ENCODE measurements around the gene OR5M8.

Gene OR5M8

DNA sequence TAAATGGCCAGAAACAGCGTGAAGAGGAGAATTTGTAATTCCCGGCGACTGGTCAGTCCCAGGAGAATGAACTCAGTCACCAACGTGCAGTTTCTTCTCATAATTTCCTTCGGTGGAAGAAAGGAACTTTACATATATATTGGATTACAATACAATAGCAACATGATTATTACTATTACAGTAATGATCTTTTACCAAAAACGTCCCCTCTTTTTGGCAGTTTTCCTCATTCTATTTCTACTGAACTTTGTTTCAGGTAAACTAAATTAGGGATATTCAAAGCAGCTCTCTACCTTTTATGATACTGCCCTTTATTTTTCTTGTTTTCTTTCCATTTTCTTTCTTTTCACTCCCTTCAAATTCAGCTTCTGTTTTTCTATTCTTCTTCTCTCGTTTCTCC lies at the start of gene OR5M8:
TSS of gene OR5M8 (minus strand) at position 101 of the 400 bp plus-strand sequence. CDS start at position 101, 0 bp downstream.
- no peak for DNase-seq (ENCODE audit: low read depth in 2 of 2)

DNA sequence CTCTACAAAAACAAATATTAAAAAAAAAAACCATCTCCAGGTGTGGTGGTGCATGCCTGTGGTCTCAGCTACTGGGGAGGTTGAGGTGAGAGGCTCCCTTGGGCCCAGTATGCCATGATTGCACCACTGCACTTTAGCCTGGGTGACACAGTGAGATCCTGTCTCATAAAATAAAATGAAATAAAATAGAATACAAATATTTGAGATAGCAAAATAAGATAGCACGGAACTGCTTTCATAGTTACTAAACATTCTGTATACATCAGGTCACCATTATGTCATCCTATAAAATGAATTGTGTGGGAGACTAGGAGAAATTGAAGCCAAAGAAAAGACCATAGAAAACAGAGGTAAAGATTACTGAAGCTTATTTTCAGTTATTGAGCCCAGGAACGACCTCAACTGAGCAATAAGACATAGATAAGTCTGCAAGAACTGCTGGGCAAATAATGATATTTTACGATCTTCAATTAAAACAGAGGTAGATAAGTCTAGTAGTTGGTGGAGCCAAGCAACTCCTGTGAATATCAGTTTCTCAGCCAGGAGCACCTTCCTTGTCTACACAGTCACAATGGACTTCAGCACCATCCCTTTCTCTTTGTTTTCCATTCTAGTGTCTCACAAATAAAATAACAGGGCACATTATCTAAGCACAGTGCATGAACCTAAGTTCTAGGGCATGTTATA lies 42.0 kb upstream of the OR5M8 start:
- DNase-seq (ENCODE audit: low read depth in 2 of 2) = no peak

DNA sequence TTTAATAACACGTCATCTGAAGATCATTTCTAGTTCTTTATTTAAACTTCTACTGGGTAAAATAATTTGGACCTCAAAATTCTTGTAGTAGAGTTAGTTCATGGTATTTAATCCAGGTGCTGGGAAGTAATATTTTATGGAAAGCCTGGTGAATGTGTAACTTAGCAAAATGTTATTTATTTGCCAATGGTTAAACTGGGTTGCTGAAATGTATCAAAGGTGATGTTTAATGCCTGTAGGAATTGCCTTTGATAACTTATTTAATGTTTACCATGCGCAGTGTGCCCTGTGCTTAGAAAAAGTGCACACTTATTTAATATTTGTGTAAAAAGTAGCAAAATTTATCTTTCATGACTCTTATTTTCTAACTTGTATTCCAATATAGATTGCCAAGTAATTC lies 40.7 kb upstream of the OR5M8 start:
- no peak for DNase-seq (ENCODE audit: low read depth in 2 of 2)

DNA sequence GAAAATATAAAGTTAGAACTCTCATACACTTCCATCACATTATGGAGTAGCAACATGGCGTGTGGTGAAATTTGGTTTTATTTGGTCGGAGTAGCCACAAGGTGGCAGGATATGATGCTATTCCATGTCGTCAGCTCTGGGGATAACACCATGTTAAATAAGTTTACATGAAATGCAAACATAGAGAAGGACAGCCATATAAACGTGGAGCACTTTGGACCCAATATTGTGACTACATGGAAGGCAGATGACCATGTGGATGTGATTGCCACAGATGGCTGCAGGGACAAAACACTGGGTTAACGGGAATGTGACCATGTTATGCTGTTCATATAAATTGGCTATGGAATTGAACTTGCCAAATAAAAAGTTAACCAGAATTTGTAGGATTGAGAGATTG lies 30.8 kb upstream of the OR5M8 start:
- no peak for DNase-seq (ENCODE audit: low read depth in 2 of 2)

DNA sequence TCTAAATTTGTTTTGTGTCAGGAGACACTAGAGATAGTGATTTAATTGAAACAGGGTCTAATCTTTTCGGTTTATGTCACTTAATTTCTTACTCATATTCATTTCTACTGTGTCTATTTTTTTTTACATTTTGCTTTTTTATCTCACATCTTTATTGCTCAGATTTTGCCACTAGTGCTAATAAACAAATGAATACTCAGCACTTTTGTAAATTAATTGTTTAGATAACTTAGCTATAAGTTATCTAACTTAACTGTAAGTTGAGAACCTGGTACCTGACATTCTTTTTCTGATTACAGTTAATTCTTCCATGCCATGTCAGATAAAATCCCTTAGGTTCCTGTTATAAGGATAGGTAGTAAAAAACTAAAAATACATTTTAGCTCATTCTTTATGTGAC lies 22.1 kb upstream of the OR5M8 start:
- DNase-seq (ENCODE audit: low read depth in 2 of 2) = no peak

DNA sequence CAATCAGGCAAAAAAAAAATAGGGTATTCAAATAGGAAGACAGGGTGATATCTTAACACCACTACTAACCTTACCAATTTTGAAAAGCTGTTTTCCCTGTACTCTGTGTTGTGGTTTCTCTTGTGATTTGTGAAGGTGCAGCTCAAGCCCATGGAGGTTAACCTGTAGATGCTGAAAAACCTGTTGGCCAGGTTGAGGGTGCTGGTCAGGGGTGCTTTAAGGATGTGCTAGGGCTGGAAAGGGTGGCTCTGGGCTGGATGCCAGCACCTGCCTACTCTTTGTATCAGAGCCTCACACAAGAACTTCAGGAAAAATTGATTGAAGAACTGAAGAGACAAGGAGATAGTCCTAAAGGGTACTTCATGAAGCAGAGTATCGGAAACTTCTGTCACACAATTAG lies 18.3 kb upstream of the OR5M8 start:
- DNase-seq (ENCODE audit: low read depth in 2 of 2) = no peak

DNA sequence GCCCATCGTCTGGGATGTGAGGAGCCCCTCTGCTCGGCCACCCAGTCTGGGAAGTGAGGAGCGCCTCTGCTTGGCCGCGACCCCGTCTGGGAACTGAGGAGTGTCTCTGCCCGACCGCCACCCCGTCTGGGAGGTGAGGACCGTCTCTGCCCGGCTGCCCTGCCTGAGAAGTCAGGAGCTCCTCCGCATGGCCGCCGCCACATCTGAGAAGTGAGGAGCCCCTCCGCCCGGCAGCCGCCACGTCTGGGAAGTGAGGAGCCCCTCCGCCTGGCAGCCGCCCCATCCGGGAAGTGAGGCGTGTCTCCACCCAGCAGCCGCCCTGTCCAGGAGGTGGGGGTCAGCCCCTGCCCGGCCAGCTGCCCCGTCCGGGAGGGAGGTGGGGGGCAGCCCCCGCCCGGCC lies 5.8 kb upstream of the OR5M8 start:
- no peak for DNase-seq (ENCODE audit: low read depth in 2 of 2)

DNA sequence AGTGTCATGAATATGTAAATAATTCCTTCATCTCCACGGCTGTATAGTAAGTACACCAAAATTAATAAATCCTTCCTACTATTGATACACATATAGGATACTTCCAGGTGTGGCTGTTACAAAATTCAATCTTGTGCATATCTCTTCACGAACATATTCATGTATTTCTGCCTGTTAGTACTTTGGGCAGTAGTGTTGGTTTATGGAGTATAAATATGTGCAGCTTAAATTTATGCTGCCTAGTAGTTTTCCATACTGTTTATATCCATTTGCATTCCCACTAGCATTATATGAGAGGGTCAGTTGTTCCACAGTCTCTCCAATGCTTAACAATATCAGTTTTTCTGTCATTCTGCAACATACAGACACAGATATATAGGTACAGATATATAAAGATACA lies 3.9 kb upstream of the OR5M8 start:
- DNase-seq (ENCODE audit: low read depth in 2 of 2) = no peak

DNA sequence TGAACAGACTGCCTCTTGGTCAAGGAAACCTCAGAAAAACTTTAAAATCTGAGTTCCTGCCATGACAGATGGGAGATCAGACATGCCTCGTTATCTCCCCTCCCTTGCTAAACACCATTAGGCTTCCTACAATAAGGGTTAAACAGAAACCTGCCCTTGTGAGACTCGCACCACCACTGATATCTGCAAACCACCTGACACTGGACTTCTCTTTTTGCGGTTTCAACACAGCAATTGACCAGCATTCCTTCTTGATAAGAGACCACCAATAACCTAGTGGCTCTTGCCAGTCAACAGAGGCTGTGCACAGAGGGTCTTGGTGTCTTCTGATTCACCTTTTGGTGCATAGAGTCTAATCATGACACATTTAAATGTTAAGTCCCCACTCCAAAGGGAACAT lies 4.4 kb downstream of the OR5M8 start:
- DNase-seq (ENCODE audit: low read depth in 2 of 2) = no peak

DNA sequence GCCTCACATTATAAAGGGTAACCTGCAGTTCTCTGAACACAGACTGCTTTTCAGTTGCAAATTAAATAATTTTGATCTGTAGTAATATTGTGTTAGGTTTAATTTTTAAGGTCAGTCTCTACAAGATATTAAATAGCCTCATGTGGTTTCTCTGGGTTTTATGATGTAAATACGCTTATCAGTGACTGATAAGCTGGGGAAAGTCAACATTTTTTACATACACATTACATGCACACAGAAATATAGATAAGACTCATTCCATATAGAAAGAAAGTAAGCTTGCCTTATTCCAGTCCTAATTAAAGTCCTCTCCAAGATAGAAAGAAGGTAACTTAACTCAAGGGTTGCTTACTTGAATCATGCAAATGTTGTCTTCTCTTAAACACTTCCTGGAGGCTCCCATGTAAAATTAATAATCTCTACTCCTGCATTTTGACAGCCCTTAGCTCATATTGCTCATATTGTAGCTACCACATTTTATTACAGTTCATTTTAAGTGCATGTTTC lies 16.4 kb downstream of the OR5M8 start:
- no peak for DNase-seq (ENCODE audit: low read depth in 2 of 2)

DNA sequence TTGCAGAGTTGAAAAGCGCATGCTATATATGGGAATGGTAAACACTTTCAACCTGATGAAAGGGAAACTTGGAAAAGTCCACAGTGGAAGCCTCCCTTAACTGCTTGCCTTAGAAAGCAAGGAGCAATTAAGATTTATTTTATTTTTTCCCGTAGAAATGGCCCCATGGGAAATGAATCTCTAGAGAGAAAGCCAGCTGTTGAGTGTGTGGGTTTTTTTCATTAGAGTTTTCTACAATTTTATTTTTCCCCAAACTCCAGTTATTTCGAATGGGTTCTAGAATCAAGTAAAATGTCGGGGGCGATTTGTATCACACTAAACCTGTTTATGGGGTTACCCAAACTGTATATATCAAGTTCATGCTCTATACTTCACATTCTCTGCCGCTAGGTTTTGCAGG lies 17.9 kb downstream of the OR5M8 start, which contains the start of gene OR5M3:
TSS of gene OR5M3 (minus strand) at position 101 of the 400 bp plus-strand sequence. CDS start 2,855 bp downstream, outside the sequence.
- no peak for DNase-seq (ENCODE audit: low read depth in 2 of 2)

DNA sequence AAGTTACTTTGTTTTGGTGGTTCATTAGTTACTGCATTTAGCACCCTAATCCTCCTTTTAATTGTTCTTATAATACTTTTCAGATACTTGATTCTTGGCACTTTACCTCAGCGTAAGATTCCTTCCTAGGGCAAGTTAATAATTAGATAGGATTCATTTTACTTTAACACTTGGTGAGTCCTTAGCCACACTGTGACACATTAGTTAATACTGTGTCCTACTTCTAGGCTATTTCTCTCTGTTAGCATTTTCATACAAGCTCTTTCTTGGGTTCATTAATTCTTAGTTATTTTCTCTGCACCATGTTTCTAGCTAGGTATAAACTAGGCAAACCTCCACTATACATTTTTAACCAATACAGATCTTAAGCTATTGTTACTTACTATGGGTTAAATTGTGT lies 34.1 kb downstream of the OR5M8 start:
- DNase-seq (ENCODE audit: low read depth in 2 of 2) = no peak

DNA sequence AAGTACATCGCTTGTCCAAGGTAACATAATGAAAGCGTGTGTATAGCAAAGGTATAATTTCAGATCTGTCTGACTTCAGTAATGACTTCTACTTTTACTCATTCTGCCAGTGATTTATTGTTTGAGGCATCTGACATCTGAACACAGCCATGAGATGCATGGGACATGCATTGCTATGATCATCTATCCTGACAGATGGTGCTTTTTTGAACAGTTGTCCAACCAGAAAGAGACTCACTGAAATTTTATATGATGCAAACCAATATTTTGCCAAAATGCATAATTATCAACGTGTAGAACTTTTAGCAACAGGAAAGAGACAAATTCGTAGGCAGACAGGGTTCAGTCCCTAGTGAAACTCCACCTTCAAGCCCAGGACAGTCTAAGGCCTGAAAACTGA lies 37.6 kb downstream of the OR5M8 start:
- no peak for DNase-seq (ENCODE audit: low read depth in 2 of 2)
